ENCODE measurements around the gene OSBPL10.
"Not testable (repeated sequence)": the region's sequence is repeated elsewhere in the genome, so short reads cannot be mapped to it uniquely, and the experiment has no call there.

The OSBPL10 gene

GRCh38 chr3:31882431-31882830 lies 98.6 kb downstream of the OSBPL10 start:
- DNase-seq, result no peak

DNA sequence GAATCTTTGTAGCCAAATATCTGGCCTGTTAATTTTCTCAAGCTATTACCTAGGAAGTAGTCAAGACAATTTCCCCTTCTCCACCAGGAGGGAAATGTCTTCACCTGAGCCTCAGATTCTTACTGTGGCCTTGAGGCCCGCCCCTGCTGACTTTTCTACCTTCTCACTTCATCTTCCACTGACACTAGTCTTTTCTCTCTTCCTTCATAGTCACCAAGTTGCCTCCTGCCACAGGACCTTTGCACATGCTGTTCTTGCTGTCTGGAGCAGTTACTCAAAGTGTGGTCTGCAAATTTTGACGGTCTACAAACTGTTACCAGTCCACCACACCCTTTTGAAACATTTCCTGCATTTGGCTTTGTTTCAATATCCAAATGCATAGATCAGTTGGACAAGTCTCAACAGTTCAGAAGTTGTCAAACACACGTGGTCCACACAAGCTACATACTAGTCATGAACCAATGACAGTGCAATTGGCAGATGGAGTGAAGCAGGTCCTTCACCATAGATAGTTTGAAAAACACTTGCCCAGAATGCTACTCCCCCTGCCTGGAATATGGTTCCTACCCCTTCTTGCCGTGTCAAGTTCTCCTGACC lies 100.5 kb downstream of the OSBPL10 start:
- DNase-seq, result no peak

DNA sequence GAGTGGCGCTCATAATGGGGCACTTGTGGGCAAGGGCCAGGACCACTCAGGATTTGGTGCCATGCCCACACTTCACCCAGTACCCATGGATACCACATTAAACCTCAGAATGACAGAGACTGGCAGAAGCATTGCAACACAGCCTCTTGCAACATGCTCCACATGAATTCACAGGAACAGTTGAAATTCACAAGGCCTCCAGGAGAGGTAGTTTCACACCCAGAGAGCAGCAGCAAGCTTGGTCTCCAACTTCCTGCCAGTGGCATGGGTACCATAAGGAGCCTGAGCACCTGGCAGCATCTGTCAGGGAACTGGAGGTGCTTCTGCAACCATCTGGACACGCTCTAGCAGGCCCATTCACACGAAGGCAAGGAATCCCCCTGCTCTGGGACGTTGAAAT lies 101.0 kb downstream of the OSBPL10 start:
- no peak for DNase-seq

- no peak for DNase-seq
These were observed 101.7 kb downstream of the OSBPL10 start for GRCh38 chr3:31879365-31879764.

GRCh38 chr3:31878231-31878838 lies 102.7 kb downstream of the OSBPL10 start:
- DNase-seq, result no peak

DNA sequence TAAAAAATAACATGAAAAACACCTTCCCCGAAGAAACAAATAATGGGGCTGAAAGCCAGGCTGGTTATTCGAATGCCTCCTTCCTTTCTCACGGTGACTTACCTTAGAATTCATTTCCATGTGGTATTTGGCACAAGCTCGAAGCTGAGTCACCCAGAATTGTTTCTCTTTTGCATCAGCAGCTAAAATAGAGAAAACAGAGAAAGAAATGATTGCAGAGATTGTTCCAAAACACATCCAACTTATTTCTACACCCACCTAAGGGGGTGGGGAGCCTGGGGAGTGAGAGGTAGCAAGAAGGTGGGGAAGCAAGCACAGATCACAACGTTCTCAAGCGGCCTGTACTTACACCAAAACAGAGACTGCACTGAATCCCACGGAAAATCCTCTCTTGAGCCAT lies 104.7 kb downstream of the OSBPL10 start:
- DNase-seq, result no peak

GRCh38 chr3:31875437-31875836 lies 105.6 kb downstream of the OSBPL10 start:
- DNase-seq, result no peak

DNA sequence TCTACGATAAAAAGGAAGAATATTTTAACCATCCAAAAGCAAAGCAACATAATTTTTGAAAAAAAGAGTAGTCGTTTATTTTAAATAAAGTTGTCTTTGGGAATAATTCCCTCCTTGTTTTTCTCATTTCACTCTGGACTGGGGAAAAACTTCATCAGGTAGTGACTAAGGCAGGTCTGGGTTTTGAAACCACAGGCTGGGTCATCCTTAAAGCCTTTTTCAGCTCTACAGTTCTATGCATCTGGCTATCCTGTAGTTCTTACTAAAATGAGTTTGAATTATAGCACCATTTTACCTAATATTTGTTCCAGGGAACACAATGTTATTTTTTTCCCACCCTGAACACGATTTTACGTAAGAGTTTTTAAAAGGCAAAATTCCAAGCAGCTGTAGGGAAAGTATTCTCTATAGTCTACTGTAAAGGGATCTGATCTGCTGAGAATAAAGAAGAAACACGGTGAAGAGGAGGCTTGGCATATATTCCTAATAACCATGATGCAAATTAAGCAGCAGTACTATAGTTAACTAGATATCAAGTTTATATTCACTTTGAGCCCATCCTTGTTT lies 107.7 kb downstream of the OSBPL10 start:
- no peak for DNase-seq

GRCh38 chr3:31871939-31872507 lies 109.0 kb downstream of the OSBPL10 start:
- no peak for DNase-seq

DNA sequence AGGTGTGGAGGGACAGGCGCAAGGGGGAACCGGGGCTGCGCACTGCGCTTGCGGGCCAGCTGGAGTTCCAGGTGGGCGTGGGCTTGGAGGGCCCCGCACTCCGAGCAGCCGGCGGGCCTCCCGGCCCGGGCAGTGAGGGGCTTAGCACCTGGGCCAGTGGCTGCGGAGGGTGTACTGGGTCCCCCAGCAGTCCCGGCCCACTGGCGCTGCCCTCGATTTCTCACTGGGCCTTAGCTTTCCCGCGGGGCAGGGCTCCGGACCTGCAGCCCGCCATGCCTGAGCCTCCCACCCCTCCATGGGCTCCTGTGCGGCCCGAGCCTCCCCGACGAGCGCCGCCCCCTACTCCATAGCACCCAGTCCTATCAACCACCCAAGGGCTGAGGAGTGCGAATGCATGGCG lies 111.0 kb downstream of the OSBPL10 start:
- not testable (repeated sequence) for DNase-seq

- no peak for DNase-seq
These were observed 112.8 kb downstream of the OSBPL10 start for GRCh38 chr3:31868236-31868635.

GRCh38 chr3:31862666-31863279 lies 118.3 kb downstream of the OSBPL10 start:
- no peak for DNase-seq

DNA sequence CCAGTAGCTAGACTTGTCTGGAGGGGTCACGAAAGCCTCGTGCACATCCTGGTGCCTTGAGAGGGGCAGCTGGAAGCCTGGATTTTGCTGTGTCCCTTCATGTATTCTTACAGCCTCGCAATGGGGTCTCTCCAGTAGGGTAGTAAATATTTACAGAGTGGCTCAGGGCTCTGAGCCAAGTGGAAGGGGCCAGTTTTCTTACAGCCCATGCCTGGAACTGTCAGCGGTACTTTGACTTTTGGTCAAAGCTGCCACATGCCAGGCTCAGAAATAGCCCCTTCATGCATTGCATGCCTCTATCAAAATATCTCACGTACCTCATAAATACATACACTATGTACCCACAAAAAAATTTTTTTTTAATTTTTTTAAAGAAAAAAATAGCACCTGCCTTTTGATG lies 119.2 kb downstream of the OSBPL10 start:
- DNase-seq, result no peak

DNA sequence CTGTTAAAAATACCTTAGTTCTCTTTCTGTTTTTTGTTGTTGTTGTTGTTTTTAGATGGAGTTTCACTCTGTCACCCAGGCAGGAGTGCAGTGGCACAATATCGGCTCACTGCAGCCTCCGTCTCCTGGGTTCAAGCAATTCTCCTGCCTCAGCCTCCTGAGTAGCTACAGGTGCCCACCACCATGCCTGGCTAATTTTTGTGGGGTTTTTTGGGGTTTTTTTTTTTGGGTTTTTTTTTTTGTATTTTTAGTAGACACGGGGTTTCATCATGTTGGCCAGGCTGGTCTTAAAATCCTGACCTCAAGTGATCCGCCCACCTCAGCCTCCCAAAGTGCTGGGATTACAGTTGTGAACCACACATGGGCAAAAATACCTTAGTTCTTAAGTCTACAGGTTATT lies 120.4 kb downstream of the OSBPL10 start:
- not testable (repeated sequence) for DNase-seq

DNA sequence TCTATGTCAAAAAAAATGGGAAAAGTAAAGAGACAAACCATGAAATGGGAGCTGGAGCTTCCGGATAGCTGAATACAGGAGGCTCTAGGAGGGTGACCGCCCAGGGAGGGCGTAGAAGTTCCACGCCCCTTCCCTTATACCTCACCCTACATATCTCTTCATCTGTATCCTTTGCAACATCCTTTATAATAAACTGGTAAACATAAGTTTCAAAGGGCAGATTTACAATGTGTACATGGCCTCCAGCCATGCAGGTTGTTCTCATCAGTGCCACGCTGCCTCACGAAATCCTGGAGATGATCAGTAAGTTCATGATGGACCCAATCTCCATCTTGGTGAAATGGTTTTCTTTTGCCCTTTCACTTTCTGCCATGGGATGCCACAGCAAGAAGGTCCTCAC lies 121.8 kb downstream of the OSBPL10 start:
- no peak for DNase-seq

GRCh38 chr3:31858439-31858838 lies 122.6 kb downstream of the OSBPL10 start:
- DNase-seq, result no peak

DNA sequence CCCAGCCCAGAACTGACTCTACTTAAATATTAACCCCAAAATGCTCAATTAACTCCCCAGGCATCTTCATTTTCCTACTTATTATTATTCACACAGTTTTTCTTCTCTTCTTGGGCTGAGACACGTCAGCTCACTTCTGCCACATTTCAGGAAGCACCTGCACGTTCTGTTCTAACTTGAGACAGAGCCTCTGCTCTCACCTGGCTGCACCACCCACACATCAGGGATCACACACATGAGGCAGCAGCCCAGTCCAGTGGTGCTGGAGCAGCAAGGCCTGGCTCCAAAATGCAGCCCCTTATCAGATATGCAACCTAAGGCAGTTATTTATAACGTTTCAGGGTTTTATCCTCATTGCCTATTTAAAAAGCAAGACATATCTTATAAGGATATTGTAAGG lies 127.5 kb downstream of the OSBPL10 start:
- no peak for DNase-seq

DNA sequence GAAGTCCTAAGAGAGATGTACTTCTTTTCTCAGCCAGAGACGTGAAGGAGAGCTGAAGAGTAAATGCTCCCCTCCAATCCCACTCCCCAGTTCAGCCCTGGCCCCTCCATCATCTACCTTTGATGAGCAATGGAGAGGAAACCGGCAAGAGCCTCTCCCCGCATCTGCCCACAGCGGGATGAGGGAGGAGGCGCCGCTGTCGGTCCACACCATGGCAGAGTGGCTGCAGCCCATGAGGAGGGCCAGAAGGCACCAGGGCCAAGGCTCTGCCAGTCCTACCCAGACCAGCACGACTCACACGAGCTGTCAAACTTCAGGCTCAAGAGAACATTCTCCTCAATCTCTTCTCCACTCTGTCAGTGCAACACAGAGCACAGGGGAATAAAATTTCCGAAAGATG lies 129.8 kb downstream of the OSBPL10 start:
- DNase-seq, result no peak

- no peak for DNase-seq
These were observed 132.2 kb downstream of the OSBPL10 start for GRCh38 chr3:31848911-31849310.

DNA sequence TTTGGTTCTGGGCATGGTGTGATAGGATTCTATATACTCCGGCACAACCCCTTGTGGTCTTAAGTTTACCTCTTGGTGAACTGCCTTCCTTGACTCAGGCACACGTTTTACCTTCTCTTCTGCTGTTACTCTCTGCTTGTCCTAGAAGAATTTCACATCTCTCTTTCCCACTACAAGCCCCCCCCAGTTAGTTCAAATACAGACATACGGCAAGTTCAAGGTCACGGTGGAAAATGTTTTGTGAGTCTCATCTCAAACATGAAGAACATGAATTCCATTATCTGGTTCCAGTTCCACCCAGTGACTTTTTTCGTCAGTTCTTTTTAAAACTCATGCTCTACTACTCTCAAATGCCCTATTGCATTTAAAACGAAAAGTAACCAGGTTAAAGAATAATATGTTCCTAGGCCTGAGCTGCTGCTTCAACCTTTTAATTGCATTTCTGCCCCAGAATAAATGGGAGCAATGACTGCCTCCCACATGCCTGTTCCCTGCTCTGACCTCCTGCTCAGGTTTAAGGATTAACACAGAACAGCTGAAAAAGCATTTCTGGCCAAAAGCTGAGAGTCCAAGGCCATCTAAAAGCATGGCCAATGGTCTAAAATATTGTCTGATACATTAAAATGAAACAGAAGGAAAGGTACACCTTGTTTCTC lies 132.8 kb downstream of the OSBPL10 start:
- no peak for DNase-seq

DNA sequence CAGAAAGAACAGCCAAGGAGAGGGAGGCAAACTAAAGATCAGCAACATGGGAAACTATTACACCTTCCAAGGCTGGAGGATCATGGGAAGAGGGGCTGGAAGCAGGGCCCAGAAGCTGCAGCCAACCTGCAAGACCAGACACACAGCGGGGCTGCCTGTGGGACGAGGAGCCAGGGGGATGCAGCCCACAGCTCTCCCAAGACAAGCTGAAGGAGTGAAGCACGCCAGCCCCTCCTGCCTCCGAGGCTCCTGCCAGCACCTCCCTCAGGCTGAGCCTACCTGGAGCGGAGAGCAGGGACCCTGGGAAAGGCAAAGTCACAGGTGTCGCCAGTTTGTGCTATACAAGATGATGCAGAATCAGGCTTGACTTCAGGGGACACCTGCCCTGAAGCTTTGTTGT lies 133.3 kb downstream of the OSBPL10 start:
- DNase-seq, result no peak

- no peak for DNase-seq
These were observed 139.5 kb downstream of the OSBPL10 start for GRCh38 chr3:31841515-31841914.

DNA sequence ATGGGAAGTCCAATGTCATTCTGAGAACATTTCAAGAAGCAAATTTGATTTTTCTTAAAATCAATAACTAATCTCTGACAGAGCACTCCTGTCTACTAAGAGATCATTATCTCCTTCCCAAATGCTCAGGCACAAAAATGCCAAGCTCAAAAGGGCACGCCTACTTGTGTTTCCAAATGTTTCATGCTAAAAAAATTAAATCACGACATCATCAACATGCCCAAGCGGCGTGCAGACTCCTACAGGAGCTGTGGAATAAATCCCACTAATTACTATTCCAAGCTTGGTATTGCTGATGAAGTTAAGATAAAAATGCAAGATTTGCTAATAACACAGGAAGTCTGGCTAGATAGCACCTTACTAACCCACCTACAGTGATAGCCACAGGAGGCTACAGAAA lies 140.8 kb downstream of the OSBPL10 start:
- DNase-seq, result no peak

Measured in SW 1271 (cell line).